Brain microvascular endothelial cell (primary cell): ENCODE results near the gene PIK3R2.
A peak's percentile ranks its signal among the peaks of the same experiment; 100 is the strongest.

Experiments used
- DNase-seq: peaks from one replicate; pipeline ENCODE4 v3.0.0-alpha.2; 2020
- H3K27ac ChIP-seq: fragments of 250-450 bp; sonication (Bioruptor Pico); 2 replicates; pipeline ENCODE4 v1.5.1; 2020; ENCODE audit warnings: mild to moderate bottlenecking, moderate library complexity
- H3K27me3 ChIP-seq: fragments of 250-450 bp; sonication (Bioruptor Pico); replicated peaks from 2 replicates; pipeline ENCODE4 v1.5.1; 2020; ENCODE audit warnings: mild to moderate bottlenecking
- H3K36me3 ChIP-seq: fragments of 250-450 bp; sonication (Bioruptor Pico); replicated peaks from 2 replicates; pipeline ENCODE4 v1.5.1; 2020; ENCODE audit warnings: mild to moderate bottlenecking
- H3K4me3 ChIP-seq: 2 replicates; pipeline ENCODE4 v1.5.1; 2011; ENCODE audit warnings: low read depth, mild to moderate bottlenecking, control low read depth, low read length, moderate library complexity
- in situ Hi-C: cut with HindIII; loops from 2 replicates; pipeline ENCODE4 v1.10.0; 2017; ENCODE audit warnings: low sequenced_read_pairs, low pct_ligation_motif_present
- TF ChIP-seq, protein P1 (sequence below): IDR thresholded peaks from 2 replicates; pipeline ENCODE4 v1.5.1; 2011; ENCODE audit warnings: low read depth, mild to moderate bottlenecking, moderate library complexity, low read length, control low read depth, inconsistent platforms; ENCODE audit errors: missing control alignments

Gene PIK3R2

GRCh38 chr19:18211683-18212082, 58.7 kb downstream of the PIK3R2 start:
- Histone ChIP-seq H3K27ac (no peak overlapping the region), H3K27me3 (no peaks in the 10 kb centered on the region), H3K4me3 (no peak overlapping the region), H3K36me3 (no peaks in the 10 kb centered on the region)
- in situ Hi-C loops: no loop called here
- no peak for DNase-seq
- TF ChIP-seq, protein P1, sequence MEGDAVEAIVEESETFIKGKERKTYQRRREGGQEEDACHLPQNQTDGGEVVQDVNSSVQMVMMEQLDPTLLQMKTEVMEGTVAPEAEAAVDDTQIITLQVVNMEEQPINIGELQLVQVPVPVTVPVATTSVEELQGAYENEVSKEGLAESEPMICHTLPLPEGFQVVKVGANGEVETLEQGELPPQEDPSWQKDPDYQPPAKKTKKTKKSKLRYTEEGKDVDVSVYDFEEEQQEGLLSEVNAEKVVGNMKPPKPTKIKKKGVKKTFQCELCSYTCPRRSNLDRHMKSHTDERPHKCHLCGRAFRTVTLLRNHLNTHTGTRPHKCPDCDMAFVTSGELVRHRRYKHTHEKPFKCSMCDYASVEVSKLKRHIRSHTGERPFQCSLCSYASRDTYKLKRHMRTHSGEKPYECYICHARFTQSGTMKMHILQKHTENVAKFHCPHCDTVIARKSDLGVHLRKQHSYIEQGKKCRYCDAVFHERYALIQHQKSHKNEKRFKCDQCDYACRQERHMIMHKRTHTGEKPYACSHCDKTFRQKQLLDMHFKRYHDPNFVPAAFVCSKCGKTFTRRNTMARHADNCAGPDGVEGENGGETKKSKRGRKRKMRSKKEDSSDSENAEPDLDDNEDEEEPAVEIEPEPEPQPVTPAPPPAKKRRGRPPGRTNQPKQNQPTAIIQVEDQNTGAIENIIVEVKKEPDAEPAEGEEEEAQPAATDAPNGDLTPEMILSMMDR: no peak

GRCh38 chr19:18214779-18215433, 61.9 kb downstream of the PIK3R2 start:
- TF ChIP-seq, protein P1: no peak
- Histone ChIP-seq H3K27me3 (no peaks in the 10 kb centered on the region), H3K4me3 (no peak overlapping the region), H3K36me3 (no peaks in the 10 kb centered on the region), H3K27ac (no peak overlapping the region)
- peak; percentile 50 for DNase-seq
- in situ Hi-C loops: no loop called here

DNA sequence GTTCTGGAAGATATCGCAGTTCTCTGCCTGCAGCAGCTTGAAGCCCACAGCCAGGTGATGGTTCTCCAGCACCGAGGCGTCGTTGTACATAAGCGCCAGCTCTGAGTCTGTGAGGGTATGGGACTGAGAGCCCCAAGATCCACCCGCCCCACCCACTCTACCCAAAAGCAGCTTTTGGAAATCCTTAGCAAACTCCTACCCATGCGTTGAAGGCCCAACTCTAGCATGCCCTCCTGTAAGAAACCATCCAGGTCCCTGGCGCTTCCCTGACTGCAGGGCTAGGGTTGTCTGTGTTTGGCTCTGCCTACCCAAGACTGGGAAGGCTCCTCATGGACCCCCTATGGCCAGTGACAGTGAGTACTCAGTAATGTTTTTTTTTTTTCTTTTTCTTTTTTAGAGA, 63.8 kb downstream of the PIK3R2 start:
- TF ChIP-seq, protein P1: no peak
- Histone ChIP-seq H3K4me3 (no peak overlapping the region), H3K27ac (no peak overlapping the region), H3K27me3 (no peaks in the 10 kb centered on the region), H3K36me3 (no peaks in the 10 kb centered on the region)
- no peak for DNase-seq
- in situ Hi-C loops: no loop called here

DNA sequence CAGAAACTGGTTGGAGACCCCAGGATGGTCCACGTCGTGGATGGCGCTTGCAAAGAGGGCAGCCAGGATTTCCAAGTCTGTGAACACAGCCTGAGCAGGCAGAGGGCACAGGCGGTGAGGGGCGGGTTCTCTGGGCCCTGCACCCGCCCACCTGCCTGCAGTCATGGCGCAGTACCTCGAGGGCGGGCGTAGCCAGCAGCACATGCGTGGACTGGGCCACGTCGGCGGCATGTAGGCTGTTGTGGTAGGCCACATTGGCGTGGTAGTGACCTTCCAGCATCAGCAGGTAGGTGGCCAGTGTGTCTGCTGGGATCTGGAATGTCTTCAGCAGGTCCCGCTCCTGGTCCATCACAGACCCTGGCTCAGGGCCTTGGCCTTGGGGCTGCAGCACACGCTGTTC, 65.2 kb downstream of the PIK3R2 start:
- in situ Hi-C loops: no loop called here
- Histone ChIP-seq H3K4me3 (no peak overlapping the region), H3K27ac (no peak overlapping the region), H3K27me3 (no peaks in the 10 kb centered on the region), H3K36me3 (no peaks in the 10 kb centered on the region)
- DNase-seq: no peak
- TF ChIP-seq, protein P1: no peak

- in situ Hi-C loops: no loop called here
- no peak overlapping the region for H3K27ac ChIP-seq
- TF ChIP-seq, protein P1: no peak
- no peaks in the 10 kb centered on the region for H3K27me3 ChIP-seq
- H3K36me3 ChIP-seq: no peaks in the 10 kb centered on the region
- DNase-seq: no peak
- H3K4me3 ChIP-seq: no peak overlapping the region
Measured at GRCh38 chr19:18218600-18218999, 65.6 kb downstream of the PIK3R2 start.
